ENCODE results near the gene GNB1. TPM values are rescaled to one million over a fixed set of nuclear protein-coding genes. Genes with fewer than 3 reads are reported as not detected.
"Not testable (repeated sequence)": the region's sequence is repeated elsewhere in the genome, so short reads cannot be mapped to it uniquely, and the experiment has no call there.

The GNB1 gene
- total RNA-seq, 1 donor from 2014 or later: 474 TPM

DNA sequence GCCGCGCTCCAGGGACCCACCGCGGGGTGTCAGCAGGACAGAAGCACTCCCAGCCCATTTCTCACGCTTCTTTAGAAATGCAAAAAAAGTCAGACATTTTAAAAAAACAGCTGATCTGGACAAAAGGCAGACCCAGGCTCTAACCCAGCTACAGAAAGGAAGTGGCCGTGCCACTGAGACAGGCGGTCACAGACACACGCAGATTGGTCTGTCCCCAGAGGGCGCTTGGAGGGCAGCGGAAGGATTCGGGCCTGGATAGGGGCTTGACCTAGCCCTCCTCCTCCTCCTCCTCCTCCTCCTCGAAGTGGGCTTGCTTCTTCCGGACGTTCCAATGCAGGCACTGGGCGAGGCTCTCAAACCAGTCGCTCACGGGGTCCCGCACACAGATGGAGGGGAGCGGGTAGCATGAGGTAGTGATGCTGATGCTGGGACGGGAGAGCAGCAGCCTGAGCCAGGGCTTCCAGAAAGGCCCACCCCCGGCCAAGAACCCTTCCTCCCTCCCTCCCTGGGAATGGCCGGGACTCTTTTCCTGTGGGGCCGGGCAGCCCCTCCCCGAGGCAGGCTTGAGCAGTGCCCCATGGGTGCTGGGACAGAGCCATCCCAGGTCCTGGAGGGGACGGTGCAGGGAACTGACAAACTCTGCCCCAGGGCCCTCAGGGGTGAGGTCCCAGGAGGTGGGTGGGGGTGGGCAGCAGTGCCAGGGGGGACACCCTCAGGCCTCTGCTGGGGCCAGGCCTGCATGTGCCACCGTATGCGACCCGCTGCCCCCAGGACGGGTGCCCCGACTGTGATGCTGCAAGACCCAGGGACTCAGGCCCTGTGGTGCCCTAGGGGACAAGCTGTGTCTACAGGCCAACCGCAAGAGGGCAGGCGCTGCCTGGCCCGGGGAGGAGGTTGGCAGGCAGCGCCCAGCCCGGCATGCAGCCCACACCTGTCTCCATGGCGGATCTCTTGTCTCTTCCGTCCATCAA is 138.0 kb downstream of the GNB1 start:
- H3K9me3 Mint-ChIP-seq: no peaks in the 10 kb centered on the region
- no peaks in the 10 kb centered on the region for H3K27me3 Mint-ChIP-seq (ENCODE audit: low read depth)
- no peak for DNase-seq (ENCODE audit: low read depth, low spot score)
- no peak overlapping the region for H3K4me3 Mint-ChIP-seq
- H3K4me1 Mint-ChIP-seq: peaks cover 9% of the 10 kb centered on the region
- H3K27ac Mint-ChIP-seq (ENCODE audit: unreplicated experiment): peak overlapping the region; percentile 50
- peaks cover 3% of the 10 kb centered on the region for H3K36me3 Mint-ChIP-seq (ENCODE audit: low read depth)
- TF ChIP-seq, protein P1, sequence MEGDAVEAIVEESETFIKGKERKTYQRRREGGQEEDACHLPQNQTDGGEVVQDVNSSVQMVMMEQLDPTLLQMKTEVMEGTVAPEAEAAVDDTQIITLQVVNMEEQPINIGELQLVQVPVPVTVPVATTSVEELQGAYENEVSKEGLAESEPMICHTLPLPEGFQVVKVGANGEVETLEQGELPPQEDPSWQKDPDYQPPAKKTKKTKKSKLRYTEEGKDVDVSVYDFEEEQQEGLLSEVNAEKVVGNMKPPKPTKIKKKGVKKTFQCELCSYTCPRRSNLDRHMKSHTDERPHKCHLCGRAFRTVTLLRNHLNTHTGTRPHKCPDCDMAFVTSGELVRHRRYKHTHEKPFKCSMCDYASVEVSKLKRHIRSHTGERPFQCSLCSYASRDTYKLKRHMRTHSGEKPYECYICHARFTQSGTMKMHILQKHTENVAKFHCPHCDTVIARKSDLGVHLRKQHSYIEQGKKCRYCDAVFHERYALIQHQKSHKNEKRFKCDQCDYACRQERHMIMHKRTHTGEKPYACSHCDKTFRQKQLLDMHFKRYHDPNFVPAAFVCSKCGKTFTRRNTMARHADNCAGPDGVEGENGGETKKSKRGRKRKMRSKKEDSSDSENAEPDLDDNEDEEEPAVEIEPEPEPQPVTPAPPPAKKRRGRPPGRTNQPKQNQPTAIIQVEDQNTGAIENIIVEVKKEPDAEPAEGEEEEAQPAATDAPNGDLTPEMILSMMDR (conservative IDR thresholded peaks at IDR 0.05): no peak

DNA sequence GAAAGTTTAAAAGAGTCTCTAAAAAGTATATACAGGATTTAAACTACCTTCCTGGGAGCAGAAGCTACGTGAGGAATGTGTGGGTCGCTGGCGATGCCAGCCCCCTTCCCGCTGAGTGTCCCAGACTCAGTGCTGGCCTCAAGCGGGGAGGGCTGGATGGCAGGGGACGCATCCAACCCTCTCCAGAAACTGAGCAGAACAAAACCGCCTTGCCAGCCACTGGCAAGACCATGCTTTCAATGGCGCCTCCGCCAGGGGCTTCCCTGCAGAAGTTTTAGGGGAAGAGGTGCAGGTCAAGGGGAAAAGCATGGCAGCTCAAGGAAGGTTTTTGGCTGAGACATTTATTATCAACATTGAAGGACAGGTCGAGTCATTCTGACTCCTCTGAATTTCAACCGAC is 138.7 kb downstream of the GNB1 start:
- Mint-ChIP-seq H3K4me1 (peaks cover 9% of the 10 kb centered on the region), H3K36me3 (ENCODE audit: low read depth) (peaks cover 3% of the 10 kb centered on the region), H3K9me3 (no peaks in the 10 kb centered on the region), H3K27ac (ENCODE audit: unreplicated experiment) (peak overlapping the region; percentile 50), H3K27me3 (ENCODE audit: low read depth) (no peaks in the 10 kb centered on the region), H3K4me3 (no peak overlapping the region)
- TF ChIP-seq, protein P1 (conservative IDR thresholded peaks at IDR 0.05): no peak
- no peak for DNase-seq (ENCODE audit: low read depth, low spot score)

DNA sequence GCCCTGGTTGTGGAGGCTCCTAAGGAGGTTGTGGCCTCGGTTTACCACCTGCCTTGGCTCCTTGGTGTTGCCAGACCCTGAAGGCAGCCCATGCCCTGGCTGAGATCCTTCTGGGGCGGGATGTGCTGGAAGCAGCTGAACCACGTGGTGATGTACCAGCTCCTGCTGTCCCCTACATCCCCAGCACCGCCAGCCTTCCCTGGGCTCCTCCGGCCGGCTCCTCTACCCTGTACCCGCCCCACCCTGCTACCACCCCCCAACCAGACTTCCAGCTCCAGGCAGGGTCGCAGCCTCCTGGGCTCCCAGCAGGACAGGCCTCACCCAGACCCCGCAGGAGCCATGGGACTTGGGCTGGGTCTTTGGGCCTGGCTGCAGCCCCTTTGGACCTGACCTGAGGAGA is 140.9 kb downstream of the GNB1 start:
- H3K27me3 Mint-ChIP-seq (ENCODE audit: low read depth); H3K9me3 Mint-ChIP-seq; DNase-seq (ENCODE audit: low read depth, low spot score); H3K4me3 Mint-ChIP-seq; H3K36me3 Mint-ChIP-seq (ENCODE audit: low read depth); H3K4me1 Mint-ChIP-seq; H3K27ac Mint-ChIP-seq (ENCODE audit: unreplicated experiment): not testable (repeated sequence)

DNA sequence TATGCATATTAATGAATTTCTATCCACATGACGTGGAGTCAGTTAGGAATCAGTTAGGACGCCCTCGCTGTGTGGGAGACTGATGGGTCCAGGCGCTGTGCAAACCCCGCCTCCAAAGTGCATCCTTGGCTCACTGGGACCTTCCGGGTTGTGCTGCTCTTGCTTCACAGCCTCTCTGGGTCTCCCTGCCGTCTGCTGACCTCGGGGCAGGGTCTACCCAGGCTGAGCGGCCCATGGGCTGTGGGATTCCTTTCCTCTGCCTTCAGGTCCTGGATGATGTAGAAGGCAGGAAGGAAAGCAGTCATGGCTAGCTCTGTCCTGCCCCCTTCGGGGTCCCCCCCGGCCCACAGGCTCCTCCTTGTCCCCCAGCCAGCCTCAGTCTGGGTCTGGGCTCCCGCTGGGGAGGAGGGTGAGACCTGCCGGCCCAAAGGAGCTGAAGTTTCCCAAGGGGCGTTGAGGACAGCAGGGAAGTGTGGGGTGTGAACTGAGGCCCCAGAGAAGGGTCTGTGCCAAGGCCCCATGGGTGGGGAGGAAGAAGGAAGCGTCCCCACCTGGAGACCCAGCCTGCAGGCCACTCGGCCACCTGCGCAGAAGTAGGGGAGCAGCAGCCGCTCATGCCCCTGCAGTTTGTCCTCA is 142.1 kb downstream of the GNB1 start:
- peaks cover 8% of the 10 kb centered on the region for H3K4me1 Mint-ChIP-seq
- TF ChIP-seq, protein P1 (conservative IDR thresholded peaks at IDR 0.05): no peak
- no peaks in the 10 kb centered on the region for H3K27me3 Mint-ChIP-seq (ENCODE audit: low read depth)
- H3K27ac Mint-ChIP-seq (ENCODE audit: unreplicated experiment): no peak overlapping the region
- H3K36me3 Mint-ChIP-seq (ENCODE audit: low read depth): no peaks in the 10 kb centered on the region
- H3K4me3 Mint-ChIP-seq: peak overlapping the region; percentile 67
- no peaks in the 10 kb centered on the region for H3K9me3 Mint-ChIP-seq
- DNase-seq (ENCODE audit: low read depth, low spot score): no peak

DNA sequence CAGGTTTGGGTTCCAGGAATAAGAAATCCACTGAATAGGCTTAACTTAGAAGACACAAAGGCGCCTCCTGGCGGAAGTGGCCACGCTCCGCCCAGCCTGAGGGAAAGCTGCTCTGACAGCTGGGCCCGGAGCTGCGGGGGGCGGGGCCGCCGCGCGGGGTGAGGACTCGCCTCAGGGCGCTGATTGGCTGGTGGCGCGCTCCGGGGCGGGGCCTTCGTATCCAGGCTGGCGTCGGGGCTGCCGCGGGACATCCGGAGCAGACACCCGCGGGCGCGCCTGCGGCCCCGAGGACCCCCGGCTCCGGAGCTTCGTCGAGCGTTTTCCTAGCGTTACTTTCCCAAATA is 144.3 kb downstream of the GNB1 start:
- not testable (repeated sequence) for H3K27me3 Mint-ChIP-seq (ENCODE audit: low read depth); H3K4me3 Mint-ChIP-seq; H3K27ac Mint-ChIP-seq (ENCODE audit: unreplicated experiment); DNase-seq (ENCODE audit: low read depth, low spot score); H3K36me3 Mint-ChIP-seq (ENCODE audit: low read depth); H3K4me1 Mint-ChIP-seq; H3K9me3 Mint-ChIP-seq

DNA sequence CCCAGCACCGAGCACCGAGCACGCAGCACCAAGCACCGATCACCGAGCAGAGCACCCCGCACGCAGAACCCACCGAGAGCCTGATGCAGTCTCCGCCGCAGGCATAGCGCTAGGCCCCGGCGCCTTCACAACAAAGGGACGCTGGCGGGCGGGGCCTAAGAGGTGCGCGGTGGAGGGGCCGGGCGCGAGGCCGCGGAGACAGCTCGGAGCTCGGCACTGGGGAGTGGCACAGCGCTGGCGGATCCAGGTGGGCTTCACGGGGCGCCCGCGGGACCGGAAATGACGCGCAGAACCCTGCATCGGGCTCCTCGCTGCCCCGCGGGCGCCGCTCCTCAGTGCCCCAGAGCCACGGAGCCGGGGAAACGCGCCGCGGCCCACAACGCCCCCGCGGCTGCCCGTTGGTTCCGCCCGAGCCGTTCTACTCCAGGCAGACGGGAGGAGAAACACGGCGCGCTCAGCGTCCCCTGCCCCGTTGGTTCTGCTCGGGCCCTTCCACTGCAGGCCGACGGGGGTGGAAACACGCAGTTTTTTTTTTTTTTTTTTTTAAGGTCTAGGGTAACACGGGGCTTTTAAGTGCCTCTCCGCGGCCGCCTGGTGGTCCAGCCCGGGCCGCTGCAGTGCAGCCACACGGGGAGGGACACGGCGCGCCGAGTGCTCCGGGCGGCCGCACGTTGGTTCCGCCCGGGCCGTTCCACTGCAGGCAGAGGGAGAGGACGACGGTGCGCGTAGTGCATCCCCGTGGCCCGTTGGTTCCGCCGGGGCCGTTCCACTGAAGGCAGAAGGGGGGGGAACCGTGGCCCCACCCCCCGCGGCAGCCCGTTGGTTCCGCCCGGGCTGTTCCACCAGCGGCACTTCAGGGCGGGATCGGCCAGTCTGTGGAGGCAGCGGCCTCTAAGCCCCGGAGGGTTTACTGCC is 145.0 kb downstream of the GNB1 start:
- H3K36me3 Mint-ChIP-seq (ENCODE audit: low read depth); H3K4me1 Mint-ChIP-seq; H3K9me3 Mint-ChIP-seq; H3K27me3 Mint-ChIP-seq (ENCODE audit: low read depth): not testable (repeated sequence)
- Mint-ChIP-seq H3K27ac (ENCODE audit: unreplicated experiment) (peak overlapping the region; percentile 97), H3K4me3 (peak overlapping the region; percentile 79)
- DNase-seq (ENCODE audit: low read depth, low spot score): peak; percentile 69

DNA sequence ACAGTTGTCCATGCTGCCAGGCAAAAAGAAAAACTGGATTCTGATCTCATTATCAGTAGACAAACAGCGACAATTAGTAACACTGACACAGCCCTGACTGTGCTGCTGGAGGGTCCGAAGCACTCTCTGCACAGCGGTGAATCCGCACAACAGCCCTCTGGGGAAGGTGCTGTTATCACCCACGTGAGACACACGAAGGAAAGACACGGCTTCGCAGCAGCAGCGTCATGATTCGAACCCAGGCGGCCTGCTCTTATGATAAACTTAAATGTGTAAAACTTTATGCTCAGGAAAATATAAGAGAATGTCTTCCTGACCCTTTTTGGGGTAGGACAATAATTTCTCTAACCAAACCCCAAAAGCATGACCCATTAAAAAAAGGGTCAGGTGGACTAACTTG is 148.4 kb downstream of the GNB1 start:
- not testable (repeated sequence) for H3K4me1 Mint-ChIP-seq; H3K27me3 Mint-ChIP-seq (ENCODE audit: low read depth); H3K27ac Mint-ChIP-seq (ENCODE audit: unreplicated experiment); H3K36me3 Mint-ChIP-seq (ENCODE audit: low read depth); DNase-seq (ENCODE audit: low read depth, low spot score); H3K9me3 Mint-ChIP-seq
- peak overlapping the region; percentile 67 for H3K4me3 Mint-ChIP-seq

DNA sequence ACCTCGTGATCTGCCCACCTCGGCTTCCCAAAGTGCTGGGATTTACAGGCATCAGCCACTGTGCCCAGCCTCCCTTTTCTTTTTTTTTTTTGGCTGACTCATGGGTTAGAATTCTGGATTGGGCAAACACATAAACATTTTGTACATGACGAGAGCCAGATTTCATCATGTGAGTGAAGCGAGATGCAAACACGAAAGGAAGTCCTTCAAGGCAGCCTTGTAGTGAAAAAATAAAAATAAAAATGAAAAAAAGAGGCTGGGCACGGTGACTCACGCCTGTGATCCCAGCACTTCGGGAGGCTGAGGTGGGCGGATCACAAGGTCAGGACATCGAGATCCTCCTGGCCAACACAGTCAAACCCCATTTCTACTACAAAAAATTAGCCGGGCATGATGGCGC is 149.9 kb downstream of the GNB1 start:
- H3K36me3 Mint-ChIP-seq (ENCODE audit: low read depth); H3K27ac Mint-ChIP-seq (ENCODE audit: unreplicated experiment); DNase-seq (ENCODE audit: low read depth, low spot score); H3K9me3 Mint-ChIP-seq; H3K4me1 Mint-ChIP-seq; H3K27me3 Mint-ChIP-seq (ENCODE audit: low read depth); H3K4me3 Mint-ChIP-seq: not testable (repeated sequence)

DNA sequence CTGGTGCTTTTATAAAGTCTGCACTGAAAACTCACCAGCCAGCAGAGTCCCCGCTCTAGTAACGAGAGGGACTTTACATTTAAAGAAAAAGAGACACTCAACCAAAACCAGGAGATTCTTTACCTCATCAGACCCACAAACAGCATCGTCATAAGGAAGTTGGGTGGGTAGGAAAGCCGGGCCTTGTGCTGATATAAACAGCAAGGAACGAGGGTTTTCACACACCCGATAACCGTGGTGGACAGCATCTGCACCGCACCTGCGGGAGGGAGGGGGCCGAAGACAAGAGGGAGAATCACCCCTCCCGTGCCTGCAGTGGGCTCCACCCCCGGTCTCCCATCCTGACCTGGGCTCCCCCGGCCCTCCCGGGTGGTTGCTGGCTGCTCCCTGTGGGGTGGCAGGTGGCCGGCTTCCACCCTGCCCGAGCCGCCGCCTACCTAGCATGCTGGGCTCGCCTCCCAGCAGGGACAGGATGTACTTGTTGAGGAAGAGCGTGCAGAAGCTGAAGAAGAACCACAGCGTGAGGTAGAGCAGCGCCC is 152.0 kb downstream of the GNB1 start:
- H3K4me1 Mint-ChIP-seq; H3K36me3 Mint-ChIP-seq (ENCODE audit: low read depth); H3K4me3 Mint-ChIP-seq: not testable (repeated sequence)

More for the DNA sequence above, 152.0 kb downstream of the GNB1 start:
- H3K27me3 Mint-ChIP-seq (ENCODE audit: low read depth); DNase-seq (ENCODE audit: low read depth, low spot score); H3K27ac Mint-ChIP-seq (ENCODE audit: unreplicated experiment); H3K9me3 Mint-ChIP-seq: not testable (repeated sequence)
